GM12878 (cell line): ENCODE results near the gene VCP.

Experiments used
- CBX3 ChIP-seq: fragments of 200-600 bp; sonication (generic); IDR thresholded peaks from 2 replicates; pipeline ENCODE4 v1.6.1; 2016; ENCODE audit warnings: low read depth, borderline replicate concordance
- CHD1 ChIP-seq: IDR thresholded peaks from 2 replicates; pipeline ENCODE4 v1.6.1; 2012; ENCODE audit warnings: low read depth, low read length, improper control_type of control experiment
- CTCF ChIP-seq, 3 experiments: IDR thresholded peaks in 2 of 3; conservative IDR thresholded peaks in 1 of 3; 2 replicates each; pipeline ENCODE4 v1.5.1; 2011; ENCODE audit warnings: low read depth in 3 of 3, low read length in 3 of 3, mild to moderate bottlenecking in 3 of 3, control low read depth in 2 of 3, moderate library complexity in 2 of 3, inconsistent platforms in 1 of 3, mixed read lengths in 1 of 3; ENCODE audit not compliant: control insufficient read depth in 2 of 3, insufficient read depth in 1 of 3; ENCODE audit errors: extremely low read depth in 1 of 3
- EGR1 ChIP-seq, 2 experiments: IDR thresholded peaks; 1 replicate in 1 of 2; 2 replicates in 1 of 2; pipeline ENCODE4 v1.6.1; 2011 to 2012; ENCODE audit warnings: low read depth in 2 of 2, low read length in 2 of 2, borderline replicate concordance in 1 of 2, mild to moderate bottlenecking in 1 of 2, moderate library complexity in 1 of 2
- IKZF2 ChIP-seq, 2 experiments: fragments of 450-650 bp; IDR thresholded peaks; 2 replicates each; pipeline ENCODE4 v1.6.1; 2017; ENCODE audit warnings: mild to moderate bottlenecking in 2 of 2, moderate library complexity in 2 of 2

- TF ChIP-seq CHD1 (no peak), CTCF (IDR thresholded peaks at IDR 0.05 in 2 of 3, conservative IDR thresholded peaks at IDR 0.05 in 1 of 3; ENCODE audit: control insufficient read depth in 2 of 3, extremely low read depth in 1 of 3, insufficient read depth in 1 of 3, low read depth in 3 of 3, low read length in 3 of 3) (no peak), CBX3 (no peak), IKZF2 (IDR thresholded peaks at IDR 0.05) (no peak), EGR1 (IDR thresholded peaks at IDR 0.05; ENCODE audit: borderline replicate concordance in 1 of 2, low read depth in 2 of 2, low read length in 2 of 2) (no peak)
These were observed 45.8 kb downstream of the VCP start for GRCh38 chr9:35026671-35027070.
